PC-3 (cell line): ENCODE measurements around the gene CFAP107. TPM values are rescaled to one million over a fixed set of nuclear protein-coding genes. Genes with fewer than 3 reads are reported as not detected.

ENCODE experiments used
- ATAC-seq: fragments of 200-7000 bp; cut with Tn5 transposase; 2 replicates; pipeline ENCODE4 v1.9.1; 2020; ENCODE audit warnings: mild to moderate bottlenecking, moderate library complexity
- BruUV-seq: library from RNA; stranded (reverse); fragments of 400-500 nt; replicated peaks from 2 replicates; lab custom pipeline; 2021; lab: Mats Ljungman, UMichigan
- CTCF ChIA-PET: fragments of 300-600 bp; sonication (Branson Sonifier 250); formaldehyde crosslinking; loops from one replicate; lab custom pipeline; 2022; ENCODE audit warnings: antibody characterized with exemption; lab: Charles Lee
- POLR2A ChIA-PET: fragments of 300-600 bp; sonication (Branson Sonifier 250); formaldehyde crosslinking; loops from one replicate; lab custom pipeline; 2022; ENCODE audit warnings: antibody characterized with exemption; ENCODE audit not compliant: unreplicated experiment; lab: Charles Lee
- DNase-seq: peaks from one replicate; pipeline ENCODE4 v3.0.0-alpha.2; 2015
- H2AFZ ChIP-seq: fragments of 300-600 bp; sonication (generic); 2 replicates; pipeline ENCODE4 v1.6.0; 2016; ENCODE audit warnings: antibody characterized with exemption, low read length
- H3F3A ChIP-seq: fragments of 300-600 bp; sonication (generic); one replicate; pipeline ENCODE4 v1.6.0; 2017; ENCODE audit warnings: antibody characterized with exemption, low read length, control low read depth, mild to moderate bottlenecking; ENCODE audit not compliant: unreplicated experiment
- H3K27ac ChIP-seq: fragments of 300-600 bp; sonication (generic); 2 replicates; pipeline ENCODE4 v1.5.1; 2016; ENCODE audit warnings: mild to moderate bottlenecking, low read length
- H3K27me3 ChIP-seq: fragments of 300-600 bp; sonication (generic); 2 replicates; pipeline ENCODE4 v1.6.1; 2016; ENCODE audit warnings: low read length, mixed read lengths
- H3K36me3 ChIP-seq: fragments of 300-600 bp; sonication (generic); 2 replicates; pipeline ENCODE4 v1.6.1; 2016; ENCODE audit warnings: low read depth, mixed run types, low read length, mixed read lengths
- H3K4me1 ChIP-seq: fragments of 300-600 bp; sonication (generic); 2 replicates; pipeline ENCODE4 v1.5.1; 2016; ENCODE audit warnings: low read length; ENCODE audit not compliant: insufficient read depth
- H3K4me2 ChIP-seq: fragments of 300-600 bp; sonication (generic); 2 replicates; pipeline ENCODE4 v1.6.0; 2016; ENCODE audit warnings: low read length
- H3K4me3 ChIP-seq: fragments of 300-600 bp; sonication (generic); 2 replicates; pipeline ENCODE4 v1.5.1; 2016; ENCODE audit warnings: mild to moderate bottlenecking, low read length, mixed read lengths
- H3K79me2 ChIP-seq: fragments of 300-600 bp; sonication (generic); 2 replicates; pipeline ENCODE4 v1.6.1; 2017; ENCODE audit warnings: low read length, mixed read lengths
- H3K9ac ChIP-seq: fragments of 300-600 bp; sonication (generic); 2 replicates; pipeline ENCODE4 v1.6.0; 2016; ENCODE audit warnings: mild to moderate bottlenecking, low read length
- H3K9me2 ChIP-seq: fragments of 300-600 bp; sonication (generic); replicated peaks from 2 replicates; pipeline ENCODE4 v1.6.1; 2016; ENCODE audit warnings: mixed run types, low read length, mixed read lengths
- H3K9me3 ChIP-seq: fragments of 300-600 bp; sonication (generic); 2 replicates; pipeline ENCODE4 v1.6.1; 2016; ENCODE audit warnings: low read length, mixed read lengths
- H4K20me1 ChIP-seq: fragments of 300-600 bp; sonication (generic); 2 replicates; pipeline ENCODE4 v1.6.1; 2016; ENCODE audit warnings: low read length, mixed read lengths
- CTCF ChIP-seq: fragments of 300-600 bp; sonication (generic); conservative IDR thresholded peaks from 2 replicates; pipeline ENCODE4 v1.5.1; 2017; ENCODE audit warnings: antibody characterized with exemption, low read depth, mild to moderate bottlenecking, low read length
- EZH2 ChIP-seq: fragments of 300-600 bp; sonication (generic); IDR thresholded peaks from one replicate; pipeline ENCODE4 v1.6.1; 2017; ENCODE audit warnings: antibody characterized with exemption, mild to moderate bottlenecking, low read length; ENCODE audit not compliant: unreplicated experiment
- EZH2phosphoT487 ChIP-seq: fragments of 300-600 bp; sonication (generic); IDR thresholded peaks from 2 replicates; pipeline ENCODE4 v1.6.1; 2018; ENCODE audit warnings: mild to moderate bottlenecking, antibody characterized with exemption, low read length, borderline replicate concordance
- intact Hi-C: fragments of 100-400 bp; cut with micrococcal nuclease; formaldehyde crosslinking; loops from 2 replicates; pipeline ENCODE4 v1.9.0; 2023
- total RNA-seq: library from RNA; depleted of rRNA; stranded (reverse); fragments of >200 nt; gene quantifications from 2 replicates; pipeline ENCODE4 v1.2.3, GENCODE V29; 2014

The CFAP107 gene
- total RNA-seq, 1 experiment from 2014 or later: not detected

GRCh38 chr1:12757836-12758235 lies 11.8 kb downstream of the CFAP107 start:
- BruUV-seq: no TSS peak
- CTCF ChIA-PET: no interaction called here
- TF ChIP-seq EZH2phosphoT487 (no peak), EZH2 (no peak), CTCF (no peak)
- POLR2A ChIA-PET: no interaction called here
- no peak overlapping the region for H3K9ac ChIP-seq
- no peak overlapping the region for H3K4me2 ChIP-seq
- ATAC-seq (no peak), DNase-seq (no peak)
- H3K27ac ChIP-seq: no peak overlapping the region
- no peak overlapping the region for H2AFZ ChIP-seq
- no peaks in the 10 kb centered on the region for H3K4me1 ChIP-seq
- H3K27me3 ChIP-seq: peaks cover 72% of the 10 kb centered on the region
- H3K79me2 ChIP-seq: no peaks in the 10 kb centered on the region
- no peaks in the 10 kb centered on the region for H3K9me3 ChIP-seq
- no peaks in the 10 kb centered on the region for H3K36me3 ChIP-seq
- no peaks in the 10 kb centered on the region for H3K9me2 ChIP-seq
- H3K4me3 ChIP-seq: no peak overlapping the region
- intact Hi-C loops: no loop called here
- H4K20me1 ChIP-seq: no peaks in the 10 kb centered on the region
- H3F3A ChIP-seq: no peaks in the 10 kb centered on the region

- Histone ChIP-seq H3K79me2 (no peaks in the 10 kb centered on the region), H3K27ac (no peak overlapping the region), H2AFZ (no peak overlapping the region), H3K9me3 (no peaks in the 10 kb centered on the region), H3F3A (no peaks in the 10 kb centered on the region), H3K4me2 (no peak overlapping the region), H3K9me2 (no peaks in the 10 kb centered on the region), H3K27me3 (peaks cover 60% of the 10 kb centered on the region), H3K36me3 (no peaks in the 10 kb centered on the region), H3K9ac (no peak overlapping the region), H3K4me3 (no peak overlapping the region), H3K4me1 (no peaks in the 10 kb centered on the region), H4K20me1 (no peaks in the 10 kb centered on the region)
- ChIA-PET POLR2A (no interaction called here), CTCF (no interaction called here)
- BruUV-seq: no TSS peak
- DNase-seq (no peak), ATAC-seq (no peak)
- TF ChIP-seq EZH2 (no peak), EZH2phosphoT487 (no peak), CTCF (peak; percentile 38)
- intact Hi-C loops: no loop called here
These were observed 14.3 kb downstream of the CFAP107 start for GRCh38 chr1:12760256-12760795.

- no TSS peak for BruUV-seq
- H3K4me3 ChIP-seq: no peak overlapping the region
- ChIA-PET POLR2A (no interaction called here), CTCF (no interaction called here)
- H3K9ac ChIP-seq: no peak overlapping the region
- DNase-seq: no peak
- no peaks in the 10 kb centered on the region for H3K79me2 ChIP-seq
- H2AFZ ChIP-seq: no peak overlapping the region
- no peaks in the 10 kb centered on the region for H3K36me3 ChIP-seq
- H4K20me1 ChIP-seq: no peaks in the 10 kb centered on the region
- intact Hi-C loops: no loop called here
- no peak overlapping the region for H3K4me2 ChIP-seq
- H3K27ac ChIP-seq: no peak overlapping the region
- TF ChIP-seq CTCF (no peak), EZH2phosphoT487 (no peak), EZH2 (no peak)
- H3K4me1 ChIP-seq: no peaks in the 10 kb centered on the region
- H3K27me3 ChIP-seq: peaks cover 55% of the 10 kb centered on the region
- no peaks in the 10 kb centered on the region for H3K9me2 ChIP-seq
- no peak for ATAC-seq
- H3K9me3 ChIP-seq: no peaks in the 10 kb centered on the region
- no peaks in the 10 kb centered on the region for H3F3A ChIP-seq
These were observed 15.8 kb downstream of the CFAP107 start for GRCh38 chr1:12761781-12762180.
